PC-3 (cell line): ENCODE results near the gene TMEM181.

Experiments used
- EZH2phosphoT487 ChIP-seq: fragments of 300-600 bp; sonication (generic); IDR thresholded peaks from 2 replicates; pipeline ENCODE4 v1.6.1; 2018; ENCODE audit warnings: mild to moderate bottlenecking, antibody characterized with exemption, low read length, borderline replicate concordance
- TF ChIP-seq, protein P1 (sequence below): fragments of 300-600 bp; sonication (generic); conservative IDR thresholded peaks from 2 replicates; pipeline ENCODE4 v1.5.1; 2017; ENCODE audit warnings: antibody characterized with exemption, low read depth, mild to moderate bottlenecking, low read length

DNA sequence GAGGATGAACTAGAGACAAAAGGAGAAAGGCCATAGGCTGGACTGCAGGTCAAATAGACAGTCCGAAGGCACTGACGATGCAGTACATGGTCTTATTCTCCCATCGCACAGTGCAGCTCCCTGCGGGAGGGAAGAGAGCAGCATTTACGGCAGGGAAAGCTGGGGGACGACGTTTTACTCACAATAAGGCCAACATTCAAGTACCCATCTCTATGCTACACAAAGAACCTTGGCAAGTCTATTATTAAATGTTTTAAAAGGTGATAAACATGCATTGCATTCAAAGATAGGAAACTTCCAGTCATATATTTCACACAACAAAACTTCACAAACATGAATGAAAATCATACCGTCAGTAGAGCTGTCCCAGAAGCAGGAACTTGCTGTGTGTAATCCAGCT is 76.9 kb downstream of the TMEM181 start:
- TF ChIP-seq, protein P1, sequence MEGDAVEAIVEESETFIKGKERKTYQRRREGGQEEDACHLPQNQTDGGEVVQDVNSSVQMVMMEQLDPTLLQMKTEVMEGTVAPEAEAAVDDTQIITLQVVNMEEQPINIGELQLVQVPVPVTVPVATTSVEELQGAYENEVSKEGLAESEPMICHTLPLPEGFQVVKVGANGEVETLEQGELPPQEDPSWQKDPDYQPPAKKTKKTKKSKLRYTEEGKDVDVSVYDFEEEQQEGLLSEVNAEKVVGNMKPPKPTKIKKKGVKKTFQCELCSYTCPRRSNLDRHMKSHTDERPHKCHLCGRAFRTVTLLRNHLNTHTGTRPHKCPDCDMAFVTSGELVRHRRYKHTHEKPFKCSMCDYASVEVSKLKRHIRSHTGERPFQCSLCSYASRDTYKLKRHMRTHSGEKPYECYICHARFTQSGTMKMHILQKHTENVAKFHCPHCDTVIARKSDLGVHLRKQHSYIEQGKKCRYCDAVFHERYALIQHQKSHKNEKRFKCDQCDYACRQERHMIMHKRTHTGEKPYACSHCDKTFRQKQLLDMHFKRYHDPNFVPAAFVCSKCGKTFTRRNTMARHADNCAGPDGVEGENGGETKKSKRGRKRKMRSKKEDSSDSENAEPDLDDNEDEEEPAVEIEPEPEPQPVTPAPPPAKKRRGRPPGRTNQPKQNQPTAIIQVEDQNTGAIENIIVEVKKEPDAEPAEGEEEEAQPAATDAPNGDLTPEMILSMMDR: no peak
- no peak for TF ChIP-seq EZH2phosphoT487
